GM18499 (cell line): Measurements from ENCODE around the gene RALGAPB.

ENCODE experiments used
- ATAC-seq: cut with Tn5 transposase; IDR thresholded peaks from one replicate; pipeline ENCODE4 v1.9.1; 2021; ENCODE audit warnings: moderate number of reproducible peaks; ENCODE audit not compliant: insufficient read depth, unreplicated experiment

RALGAPB gene

GRCh38 chr20:38603286-38603685 is 130.6 kb downstream of the RALGAPB start:
- ATAC-seq, result no peak

DNA sequence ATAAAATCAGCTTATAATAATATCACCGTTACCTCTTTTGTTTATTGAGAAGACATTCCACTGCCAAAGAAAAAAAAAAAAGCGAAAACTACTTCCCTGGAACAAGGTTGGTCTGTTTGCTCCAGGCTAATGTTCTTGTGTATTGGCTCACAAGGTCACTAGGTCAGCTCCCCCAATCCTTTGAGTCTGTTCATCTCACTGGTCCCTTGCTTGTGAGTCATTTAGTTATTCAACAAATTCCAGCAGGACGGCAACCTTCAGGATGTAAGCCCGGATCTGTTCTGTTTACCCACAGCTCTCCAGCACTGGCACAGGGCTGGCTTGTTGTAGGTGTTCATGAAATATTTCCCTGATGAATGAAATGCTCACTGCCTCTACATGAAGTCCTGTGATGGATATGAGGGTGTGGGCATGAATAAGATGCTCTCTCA is 132.2 kb downstream of the RALGAPB start:
- ATAC-seq, result no peak

DNA sequence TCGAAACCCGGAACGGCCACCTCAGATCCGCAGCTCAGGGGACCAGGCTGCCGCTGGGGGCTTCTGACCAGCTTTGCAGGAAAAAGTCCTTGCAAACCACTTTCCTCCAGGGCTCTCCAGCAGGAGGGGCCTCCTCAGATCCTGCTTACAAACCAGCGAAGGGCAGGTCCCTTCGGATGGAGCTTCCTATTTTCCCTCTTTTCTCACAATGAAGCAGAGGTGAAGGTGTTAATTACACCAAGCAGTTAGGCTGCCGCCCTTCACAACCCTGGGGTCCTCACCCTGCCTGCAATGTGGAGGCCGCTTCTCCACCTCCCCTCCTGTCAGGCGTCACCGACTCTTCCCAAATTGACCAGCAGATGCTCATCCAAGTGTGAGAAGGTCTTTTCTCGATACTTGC is 134.7 kb downstream of the RALGAPB start:
- no peak for ATAC-seq

GRCh38 chr20:38608188-38608587 is 135.5 kb downstream of the RALGAPB start:
- ATAC-seq, result no peak

DNA sequence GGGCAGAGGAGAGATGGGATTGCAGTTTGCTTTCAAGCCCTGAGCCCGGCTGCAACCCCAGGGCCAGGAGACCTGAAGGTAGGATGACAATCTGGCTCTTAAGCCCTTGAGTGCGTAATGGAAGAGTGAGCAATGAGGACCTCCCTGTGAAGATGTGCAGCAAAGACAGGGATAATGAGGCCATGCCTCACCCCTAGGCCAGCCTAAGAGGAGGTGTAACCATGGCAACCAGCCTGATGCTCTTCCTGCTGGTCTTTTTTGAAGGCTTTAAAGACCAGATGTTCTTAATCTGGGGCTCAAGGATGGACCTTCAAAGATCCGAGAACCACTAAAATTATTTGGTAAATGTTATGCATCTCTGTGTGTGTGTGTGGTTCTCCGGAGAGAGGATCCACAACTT is 137.2 kb downstream of the RALGAPB start:
- ATAC-seq, result no peak

DNA sequence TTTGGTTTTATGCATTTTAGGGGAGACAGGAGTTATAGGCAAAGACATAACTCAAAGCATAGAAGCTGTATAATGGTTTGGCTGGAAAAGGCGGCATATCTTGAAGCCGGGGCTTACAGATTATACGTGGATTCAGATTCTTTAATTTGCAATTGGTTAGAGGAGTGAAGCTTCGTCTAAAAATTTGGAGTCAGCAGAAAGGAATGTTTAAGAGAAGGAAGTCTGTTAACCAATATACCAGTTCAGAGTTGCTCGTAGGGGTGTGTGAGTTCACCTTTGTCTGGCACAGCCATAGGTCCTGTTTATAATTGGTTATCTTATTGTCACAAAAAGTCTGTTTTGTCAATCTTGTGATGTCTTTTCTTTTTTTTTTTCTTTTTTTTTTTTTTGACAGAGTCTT is 137.9 kb downstream of the RALGAPB start:
- ATAC-seq, result no peak

- no peak for ATAC-seq
These were observed 140.3 kb downstream of the RALGAPB start for GRCh38 chr20:38612751-38613515.

DNA sequence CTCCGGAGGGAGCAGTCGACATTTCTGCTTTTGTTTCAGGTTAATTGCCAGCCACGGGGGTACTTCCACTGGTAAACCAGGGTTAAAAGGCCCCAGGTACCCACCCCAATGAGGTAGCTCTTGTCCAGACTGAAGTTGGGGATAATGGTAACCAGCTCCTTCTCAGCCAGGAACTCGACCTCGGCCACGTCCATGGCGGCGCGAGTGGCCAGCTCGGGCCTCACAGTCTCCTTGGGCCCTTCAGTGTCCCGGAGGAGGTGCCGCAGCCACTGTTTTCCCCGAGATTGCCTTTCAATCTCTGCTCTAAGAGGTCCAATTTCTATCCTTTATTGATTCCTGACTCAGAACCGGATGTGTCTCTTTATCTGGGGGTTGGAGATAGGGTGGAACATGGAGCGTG is 142.6 kb downstream of the RALGAPB start:
- no peak for ATAC-seq

DNA sequence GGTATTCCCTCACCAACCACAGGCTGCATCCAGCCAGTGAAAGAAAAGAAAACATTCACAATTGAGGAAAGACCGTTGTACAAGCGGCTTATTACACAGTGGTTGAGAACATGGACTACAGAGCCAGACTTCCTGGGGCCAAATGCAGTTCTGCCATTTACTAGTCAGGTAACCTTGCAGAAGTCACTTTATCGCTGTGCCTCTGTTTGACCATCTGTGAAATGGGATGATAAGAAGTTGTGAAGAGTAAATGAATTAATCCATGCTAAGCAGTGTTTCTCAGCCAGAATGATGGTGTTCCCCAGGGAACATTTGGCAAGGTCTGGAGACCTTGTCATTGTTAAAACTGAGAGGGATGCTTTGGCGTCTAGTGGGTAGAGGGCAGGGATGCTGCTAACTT is 143.8 kb downstream of the RALGAPB start:
- no peak for ATAC-seq

DNA sequence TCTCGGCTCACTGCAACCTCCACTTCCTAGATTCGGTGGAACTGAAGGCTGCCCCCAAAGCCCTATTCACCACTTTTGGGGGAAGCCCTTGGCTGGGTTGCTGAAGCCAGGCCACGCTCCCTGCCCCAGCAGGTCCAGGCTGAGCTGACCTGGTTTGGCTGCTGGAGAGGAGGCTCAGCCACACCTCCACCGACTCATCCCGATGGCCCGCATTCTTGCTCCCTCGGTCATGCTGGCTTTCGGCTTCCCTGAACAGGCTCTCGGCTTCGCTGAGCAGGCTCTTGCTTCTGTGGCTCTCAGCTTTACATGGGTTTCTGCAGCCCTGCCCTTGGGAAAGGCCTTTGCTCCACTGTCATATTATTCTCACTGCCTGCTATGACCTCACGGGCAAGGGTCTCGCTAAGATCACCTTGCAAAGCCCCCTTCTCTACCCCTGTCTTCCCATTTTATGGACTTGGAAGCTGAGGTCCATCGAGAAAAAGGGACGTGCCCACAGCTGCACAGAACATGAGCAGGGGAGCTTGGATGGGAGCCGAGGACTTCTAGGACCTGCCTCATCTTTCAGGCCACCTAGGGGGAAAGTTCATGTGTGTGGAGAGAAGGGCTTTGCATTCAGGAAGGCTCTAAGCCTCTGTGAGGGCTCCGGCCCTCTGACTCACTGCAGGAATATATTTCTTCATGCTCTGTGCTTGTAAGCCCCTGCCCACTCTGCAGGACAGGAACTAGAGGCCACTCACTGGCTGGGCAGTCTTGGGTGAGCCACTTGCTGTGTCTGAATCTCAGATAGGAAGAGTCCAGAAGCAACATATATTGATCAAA is 144.6 kb downstream of the RALGAPB start:
- ATAC-seq, result no peak

- no peak for ATAC-seq
These were observed 145.2 kb downstream of the RALGAPB start for GRCh38 chr20:38617830-38618196.

- ATAC-seq, result no peak
These were observed 147.8 kb downstream of the RALGAPB start for GRCh38 chr20:38620441-38620840.

GRCh38 chr20:38623061-38623460 is 150.4 kb downstream of the RALGAPB start:
- ATAC-seq, result no peak

DNA sequence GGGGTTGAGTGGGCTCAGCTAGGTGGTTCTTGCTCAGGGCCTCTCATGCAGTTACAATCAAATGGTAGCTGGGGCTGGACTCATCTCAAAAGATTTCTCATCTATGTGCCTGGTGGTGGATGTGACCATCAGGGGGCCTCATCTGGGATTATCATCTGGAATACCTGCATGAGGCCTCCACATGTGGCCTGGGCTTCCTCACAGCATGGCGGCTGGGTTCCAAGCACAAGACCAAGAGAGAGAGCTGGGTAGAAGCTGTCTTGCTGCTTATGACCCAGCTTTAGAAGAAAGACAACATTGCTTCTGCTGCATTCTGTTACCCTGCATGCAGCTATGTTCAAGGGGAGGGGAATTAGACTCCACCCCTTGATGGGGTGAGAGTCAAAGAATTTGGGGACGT is 151.4 kb downstream of the RALGAPB start:
- ATAC-seq, result no peak

DNA sequence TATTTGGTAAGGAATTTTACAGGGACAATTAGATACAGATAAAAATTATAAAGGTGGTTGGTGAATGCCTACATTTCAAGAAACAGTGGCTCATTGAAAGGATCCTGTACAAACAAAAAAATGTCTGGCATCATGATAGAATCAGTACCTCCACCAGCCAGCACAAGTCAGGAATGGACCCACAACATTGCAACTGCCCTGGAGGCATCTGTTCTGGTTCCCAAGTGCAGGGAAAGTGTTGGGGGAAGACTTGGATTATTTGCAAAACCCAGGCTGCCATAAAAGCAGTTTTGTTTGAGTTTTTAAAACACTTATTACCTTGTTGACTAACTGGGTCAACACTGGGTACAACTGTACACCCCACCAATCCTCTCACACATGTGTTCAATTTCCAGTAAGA is 153.3 kb downstream of the RALGAPB start:
- ATAC-seq, result no peak

- no peak for ATAC-seq
These were observed 154.4 kb downstream of the RALGAPB start for GRCh38 chr20:38626921-38627659.
